Uterus (tissue), 4 donors: Measurements from ENCODE around the gene PEX16. TPM values are rescaled to one million over a fixed set of nuclear protein-coding genes. Genes with fewer than 3 reads are reported as not detected.
A peak's percentile ranks its signal among the peaks of the same experiment; 100 is the strongest.

Experiments
- DNase-seq, 2 donors: peaks; one replicate each; pipeline ENCODE4 v3.0.0-alpha.2; 2019 to 2020
- H3K27ac ChIP-seq, 2 donors: fragments of 200-600 bp; sonication (generic); 1 replicate in 1 of 2; 2 replicates in 1 of 2; pipeline ENCODE4 v1.5.1; 2016 to 2018
- H3K27me3 ChIP-seq, 2 donors: fragments of 200-600 bp; sonication (generic); one replicate each; pipeline ENCODE4 v1.5.1; 2018 to 2019; ENCODE audit warnings: control low read depth in 1 of 2
- H3K36me3 ChIP-seq, 2 donors: fragments of 200-600 bp; sonication (generic); one replicate each; pipeline ENCODE4 v1.5.1; 2019; ENCODE audit warnings: control low read depth in 1 of 2
- H3K4me1 ChIP-seq, 2 donors: fragments of 200-600 bp; sonication (generic); one replicate each; pipeline ENCODE4 v1.5.1; 2018 to 2019; ENCODE audit warnings: control low read depth in 1 of 2
- H3K4me3 ChIP-seq, 2 donors: fragments of 200-600 bp; sonication (generic); 1 replicate in 1 of 2; 2 replicates in 1 of 2; pipeline ENCODE4 v1.5.1; 2018 to 2019; ENCODE audit warnings: mild to moderate bottlenecking in 1 of 2
- H3K9me3 ChIP-seq, 2 donors: fragments of 200-600 bp; sonication (generic); one replicate each; pipeline ENCODE4 v1.5.1; 2019; ENCODE audit warnings: control low read depth in 1 of 2
- CTCF ChIP-seq, 4 experiments: fragments of 200-600 bp in 2 of 4; fragments of 450-650 bp in 2 of 4; sonication (generic) in 2 of 4; IDR thresholded peaks; one replicate each; pipeline ENCODE4 v1.5.1; 2016 to 2019; ENCODE audit warnings: antibody characterized with exemption in 4 of 4, mild to moderate bottlenecking in 2 of 4, moderate library complexity in 1 of 4
- POLR2A ChIP-seq, 2 donors: fragments of 450-650 bp; IDR thresholded peaks; one replicate each; pipeline ENCODE4 v1.6.1; 2016; ENCODE audit warnings: antibody characterized with exemption in 2 of 2, mild to moderate bottlenecking in 1 of 2, moderate library complexity in 1 of 2
- intact Hi-C: fragments of 100-400 bp; cut with DNase I; formaldehyde crosslinking; loops from one replicate; pipeline ENCODE4 v1.15.1; 2023; ENCODE audit warnings: low total_unique reads
- total RNA-seq, 4 donors: library from RNA; depleted of rRNA in 3 of 4; stranded (reverse); fragments of >200 nt in 3 of 4; gene quantifications; one replicate each; pipeline versions ENCODE4 v1.1.0 to v1.2.4, GENCODE V29; 2014 to 2023
- donor health status: DM: yes; HTN: yes; CAD: no.

The PEX16 gene
- total RNA-seq, 4 donors from 2014 or later = 15.3 to 32.1 (median 27.6) TPM

GRCh38 chr11:45880772-45881570 is 36.7 kb downstream of the PEX16 start:
- Histone ChIP-seq H3K9me3 (no peaks in the 10 kb centered on the region), H3K27ac (peak overlapping the region; percentile 66 to 67), H3K36me3 (no peaks in the 10 kb centered on the region), H3K27me3 (no peaks in the 10 kb centered on the region), H3K4me3 (no peak overlapping the region), H3K4me1 (peaks cover 0 to 10% of the 10 kb centered on the region in 2 donors)
- intact Hi-C loops = no loop called here
- peak in 1 of 2 donors; percentile 42 for DNase-seq
- TF ChIP-seq CTCF (IDR thresholded peaks at IDR 0.05) (no peak), POLR2A (IDR thresholded peaks at IDR 0.05) (no peak)

- no peak overlapping the region for H3K4me3 ChIP-seq
- H3K27me3 ChIP-seq = no peaks in the 10 kb centered on the region
- peaks cover 0 to 5% of the 10 kb centered on the region in 2 donors for H3K4me1 ChIP-seq
- intact Hi-C loops = no loop called here
- H3K27ac ChIP-seq = peak overlapping the region; percentile 66 to 67
- no peaks in the 10 kb centered on the region for H3K36me3 ChIP-seq
- no peaks in the 10 kb centered on the region for H3K9me3 ChIP-seq
- DNase-seq = peak; percentile 47 to 77
- TF ChIP-seq CTCF (IDR thresholded peaks at IDR 0.05) = no peak
- TF ChIP-seq POLR2A (IDR thresholded peaks at IDR 0.05) = no peak
Measured at GRCh38 chr11:45879803-45880686, 37.6 kb downstream of the PEX16 start.

GRCh38 chr11:45877845-45878244 is 39.8 kb downstream of the PEX16 start:
- no peak for DNase-seq
- no peaks in the 10 kb centered on the region for H3K36me3 ChIP-seq
- TF ChIP-seq POLR2A (IDR thresholded peaks at IDR 0.05) (no peak), CTCF (IDR thresholded peaks at IDR 0.05) (no peak)
- H3K9me3 ChIP-seq = no peaks in the 10 kb centered on the region
- no peak overlapping the region for H3K27ac ChIP-seq
- H3K4me1 ChIP-seq = peaks cover 0 to 4% of the 10 kb centered on the region in 2 donors
- H3K4me3 ChIP-seq = no peak overlapping the region
- no peaks in the 10 kb centered on the region for H3K27me3 ChIP-seq
- intact Hi-C loops = no loop called here

- Histone ChIP-seq H3K4me3 (no peak overlapping the region), H3K36me3 (no peaks in the 10 kb centered on the region), H3K9me3 (no peaks in the 10 kb centered on the region), H3K27ac (no peak overlapping the region), H3K27me3 (no peaks in the 10 kb centered on the region), H3K4me1 (peaks cover 0 to 4% of the 10 kb centered on the region in 2 donors)
- TF ChIP-seq POLR2A (IDR thresholded peaks at IDR 0.05) (no peak), CTCF (IDR thresholded peaks at IDR 0.05) (no peak)
- no peak for DNase-seq
- intact Hi-C loops = no loop called here
Measured at GRCh38 chr11:45877221-45877620, 40.5 kb downstream of the PEX16 start.

GRCh38 chr11:45876401-45876800 is 41.3 kb downstream of the PEX16 start:
- Histone ChIP-seq H3K27me3 (no peaks in the 10 kb centered on the region), H3K36me3 (no peaks in the 10 kb centered on the region), H3K4me1 (peaks cover 0 to 4% of the 10 kb centered on the region in 2 donors), H3K9me3 (no peaks in the 10 kb centered on the region), H3K4me3 (no peak overlapping the region), H3K27ac (no peak overlapping the region)
- no peak for DNase-seq
- intact Hi-C loops = no loop called here
- TF ChIP-seq POLR2A (IDR thresholded peaks at IDR 0.05) (no peak), CTCF (IDR thresholded peaks at IDR 0.05) (no peak)
